SU-DHL-6 (cell line): Measurements from ENCODE around the gene OBI1.

Experiments
- H2AFZ ChIP-seq: fragments of 200-600 bp; sonication (generic); 2 replicates; pipeline ENCODE4 v1.6.1; 2014; ENCODE audit warnings: low read depth, mild to moderate bottlenecking, moderate library complexity, mixed read lengths, antibody characterized with exemption, low read length; ENCODE audit not compliant: severe bottlenecking
- H3F3A ChIP-seq: fragments of 200-600 bp; shearing (Covaris generic); 2 replicates; pipeline ENCODE4 v1.6.0; 2016; ENCODE audit warnings: antibody characterized with exemption, mild to moderate bottlenecking; ENCODE audit not compliant: insufficient read depth
- H3K27ac ChIP-seq: fragments of 200-600 bp; sonication (generic); 2 replicates; pipeline ENCODE4 v1.5.1; 2016; ENCODE audit warnings: low read depth, mild to moderate bottlenecking, low read length, moderate library complexity, mixed read lengths
- H3K27me3 ChIP-seq: fragments of 200-600 bp; sonication (generic), shearing (Covaris generic); 2 replicates; pipeline ENCODE4 v1.6.0; 2014; ENCODE audit warnings: mild to moderate bottlenecking, low read length
- H3K36me3 ChIP-seq: fragments of 200-600 bp; sonication (generic); 2 replicates; pipeline ENCODE4 v1.6.1; 2014; ENCODE audit warnings: mild to moderate bottlenecking, low read length, mixed read lengths
- H3K4me2 ChIP-seq: fragments of 300-600, 200-600 bp; shearing (Covaris generic), sonication (generic); 2 replicates; pipeline ENCODE4 v1.6.0; 2014; ENCODE audit warnings: low read length, low read depth, mild to moderate bottlenecking; ENCODE audit not compliant: poor library complexity, severe bottlenecking
- H3K4me3 ChIP-seq: fragments of 200-600 bp; sonication (generic); 2 replicates; pipeline ENCODE4 v1.5.1; 2014; ENCODE audit warnings: antibody characterized with exemption, low read length, mild to moderate bottlenecking, mixed read lengths; ENCODE audit not compliant: insufficient read depth, poor library complexity, severe bottlenecking
- H3K79me2 ChIP-seq: fragments of 200-600 bp; sonication (generic); 2 replicates; pipeline ENCODE4 v1.6.1; 2014; ENCODE audit warnings: mild to moderate bottlenecking, low read length, moderate library complexity; ENCODE audit not compliant: insufficient read depth
- H3K9ac ChIP-seq: fragments of 200-600 bp; sonication (generic); 2 replicates; pipeline ENCODE4 v1.7.0; 2014; ENCODE audit warnings: mild to moderate bottlenecking, low read length
- H3K9me2 ChIP-seq: fragments of 200-600 bp; sonication (generic); replicated peaks from 2 replicates; pipeline ENCODE4 v1.6.1; 2014; ENCODE audit warnings: low read length; ENCODE audit not compliant: insufficient read depth
- H3K9me3 ChIP-seq: fragments of 200-600 bp; sonication (generic); 2 replicates; pipeline ENCODE4 v1.6.1; 2014; ENCODE audit warnings: low read length, mixed read lengths; ENCODE audit not compliant: insufficient read depth
- H4K20me1 ChIP-seq: fragments of 200-600 bp; sonication (generic); 2 replicates; pipeline ENCODE4 v1.6.1; 2014; ENCODE audit warnings: low read depth, mild to moderate bottlenecking, antibody characterized with exemption, low read length, moderate library complexity, mixed read lengths
- CTCF ChIP-seq: fragments of 200-600 bp; sonication (generic); IDR thresholded peaks from one replicate; pipeline ENCODE4 v1.5.1; 2017; ENCODE audit warnings: antibody characterized with exemption, mild to moderate bottlenecking, low read length, moderate library complexity; ENCODE audit not compliant: insufficient read depth, poor library complexity, severe bottlenecking
- EZH2phosphoT487 ChIP-seq: fragments of 200-600 bp; sonication (generic), shearing (Covaris generic); conservative IDR thresholded peaks from 2 replicates; pipeline ENCODE4 v1.6.1; 2018; ENCODE audit warnings: mild to moderate bottlenecking, antibody characterized with exemption, low read length, moderate library complexity, mixed read lengths

Gene OBI1

GRCh38 chr13:78610381-78610883 lies 48.5 kb downstream of the OBI1 start:
- no peak overlapping the region for H3K4me2 ChIP-seq
- H3K27me3 ChIP-seq, result no peaks in the 10 kb centered on the region
- no peaks in the 10 kb centered on the region for H3K9me2 ChIP-seq
- H3K4me3 ChIP-seq, result no peak overlapping the region
- H4K20me1 ChIP-seq, result no peaks in the 10 kb centered on the region; the same call in 1 of the 2 replicates
- no peak overlapping the region for H2AFZ ChIP-seq
- H3K9me3 ChIP-seq, result no peaks in the 10 kb centered on the region
- no peak overlapping the region for H3K9ac ChIP-seq
- no peaks in the 10 kb centered on the region for H3K79me2 ChIP-seq
- H3K36me3 ChIP-seq, result peaks cover 13% of the 10 kb centered on the region; the same call in 1 of the 2 replicates
- no peak overlapping the region for H3K27ac ChIP-seq
- TF ChIP-seq EZH2phosphoT487 (no peak), CTCF (no peak)
- no peaks in the 10 kb centered on the region for H3F3A ChIP-seq

- H3K9me2 ChIP-seq, result no peaks in the 10 kb centered on the region
- H2AFZ ChIP-seq, result no peak overlapping the region
- H3K79me2 ChIP-seq, result no peaks in the 10 kb centered on the region
- H4K20me1 ChIP-seq, result no peaks in the 10 kb centered on the region; the same call in 1 of the 2 replicates
- no peak overlapping the region for H3K4me2 ChIP-seq
- no peaks in the 10 kb centered on the region for H3K9me3 ChIP-seq
- no peak overlapping the region for H3K9ac ChIP-seq
- no peaks in the 10 kb centered on the region for H3F3A ChIP-seq
- H3K36me3 ChIP-seq, result peaks cover 5% of the 10 kb centered on the region; the same call in 1 of the 2 replicates
- no peaks in the 10 kb centered on the region for H3K27me3 ChIP-seq
- H3K4me3 ChIP-seq, result no peak overlapping the region
- TF ChIP-seq CTCF, result no peak
- TF ChIP-seq EZH2phosphoT487, result no peak
- H3K27ac ChIP-seq, result no peak overlapping the region
Observed at GRCh38 chr13:78609464-78610205, 49.3 kb downstream of the OBI1 start.

DNA sequence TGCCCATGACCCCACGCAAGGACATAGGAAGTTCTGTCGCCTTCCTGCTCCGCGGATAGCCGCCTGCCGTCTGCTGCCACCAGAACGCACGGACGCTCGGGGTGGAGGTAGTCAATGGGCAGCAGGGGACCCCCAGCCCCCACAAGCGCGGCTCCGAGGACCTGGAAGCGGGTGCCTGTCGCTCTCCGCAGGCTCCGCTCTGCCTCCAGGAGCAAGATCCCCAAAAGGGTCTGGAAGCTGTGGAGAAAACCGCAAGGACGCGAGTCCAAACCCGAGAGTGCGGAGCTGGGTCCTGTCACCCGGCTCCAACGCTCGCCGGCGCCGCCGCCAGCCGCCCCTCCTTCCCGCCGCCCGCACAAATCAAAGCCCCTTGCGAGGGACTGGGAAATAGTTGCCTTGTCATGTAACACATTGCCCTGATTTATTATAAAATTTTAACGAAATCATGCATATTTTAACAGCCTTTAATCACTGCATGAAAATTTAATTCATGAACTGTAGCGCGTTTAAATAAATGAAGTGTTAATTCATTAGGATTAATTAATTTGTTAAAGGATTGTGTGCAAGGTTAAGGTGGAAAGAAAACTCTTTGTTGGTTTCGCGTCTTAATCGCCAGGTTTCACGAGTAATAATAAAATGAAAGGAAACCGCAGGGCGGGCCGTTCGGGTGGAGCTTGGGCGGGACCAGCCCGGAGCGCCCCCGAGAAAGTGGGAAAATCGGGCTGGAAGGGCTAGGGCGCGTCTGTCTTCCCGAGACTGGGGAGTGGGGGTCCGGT lies 50.1 kb downstream of the OBI1 start:
- H3K27ac ChIP-seq, result no peak overlapping the region
- H3K9me3 ChIP-seq, result no peaks in the 10 kb centered on the region
- H3K27me3 ChIP-seq, result no peaks in the 10 kb centered on the region
- no peak overlapping the region for H3K9ac ChIP-seq
- H3K4me3 ChIP-seq, result no peak overlapping the region
- no peaks in the 10 kb centered on the region; the same call in 1 of the 2 replicates for H4K20me1 ChIP-seq
- no peak for TF ChIP-seq CTCF
- TF ChIP-seq EZH2phosphoT487, result no peak
- 0 out of 2 replicates have a peak, but pooled peaks cover 4% of the 10 kb centered on the region for H3K36me3 ChIP-seq
- no peak overlapping the region for H2AFZ ChIP-seq
- H3K79me2 ChIP-seq, result no peaks in the 10 kb centered on the region
- no peaks in the 10 kb centered on the region for H3F3A ChIP-seq
- no peaks in the 10 kb centered on the region for H3K9me2 ChIP-seq
- no peak overlapping the region for H3K4me2 ChIP-seq
